Neutrophil (primary cell): ENCODE measurements around the gene SPATA16.

Source experiments
- H3K27ac ChIP-seq: fragments of 200-600 bp; sonication (generic); 2 replicates; pipeline ENCODE4 v1.5.1; 2016; ENCODE audit warnings: mild to moderate bottlenecking, moderate library complexity
- H3K27me3 ChIP-seq: fragments of 200-600 bp; sonication (generic); 2 replicates; pipeline ENCODE4 v1.6.0; 2016; ENCODE audit warnings: mild to moderate bottlenecking
- H3K36me3 ChIP-seq: fragments of 200-600 bp; sonication (generic); 2 replicates; pipeline ENCODE4 v1.5.1; 2017
- H3K4me1 ChIP-seq, 2 experiments: fragments of 200-600 bp in 1 of 2; sonication (generic) in 1 of 2; 1 replicate in 1 of 2; 2 replicates in 1 of 2; pipeline versions ENCODE4 v1.5.1 to v1.6.1; 2013 to 2016; ENCODE audit warnings: low read depth in 1 of 2, low read length in 1 of 2, mild to moderate bottlenecking in 1 of 2, moderate library complexity in 1 of 2; ENCODE audit not compliant: control insufficient read depth in 1 of 2, insufficient read depth in 1 of 2
- H3K4me3 ChIP-seq, 2 experiments: fragments of 200-600 bp in 1 of 2; sonication (generic) in 1 of 2; 1 replicate in 1 of 2; 2 replicates in 1 of 2; pipeline ENCODE4 v1.5.1; 2013 to 2016; ENCODE audit warnings: low read depth in 1 of 2, low read length in 1 of 2, mild to moderate bottlenecking in 1 of 2, moderate library complexity in 1 of 2
- H3K9me3 ChIP-seq: fragments of 200-600 bp; sonication (generic); 2 replicates; pipeline ENCODE4 v1.5.1; 2016
- CTCF ChIP-seq: fragments of 200-600 bp; sonication (generic); IDR thresholded peaks from 2 replicates; pipeline ENCODE4 v1.5.1; 2016; ENCODE audit warnings: antibody characterized with exemption

The SPATA16 gene

DNA sequence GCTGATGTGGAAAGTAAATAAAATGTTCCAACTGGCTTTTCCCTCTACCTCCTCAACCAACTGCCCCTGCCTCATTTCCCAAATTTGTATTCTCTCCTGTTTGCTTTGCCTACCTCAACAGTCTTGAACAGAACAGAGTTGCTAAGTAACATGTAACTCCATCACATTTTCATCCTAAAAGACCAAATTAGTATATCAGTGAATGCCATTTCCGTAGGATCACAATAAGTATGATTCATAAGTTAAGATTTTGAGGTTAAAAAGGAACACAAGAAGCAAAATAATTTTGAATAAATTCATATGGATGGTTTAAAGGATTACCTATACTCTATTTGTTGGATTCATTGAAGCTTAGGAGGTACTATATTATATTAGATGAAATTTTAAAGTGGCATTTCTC lies 235.6 kb downstream of the SPATA16 start:
- Histone ChIP-seq H3K9me3 (no peaks in the 10 kb centered on the region), H3K4me1 (no peaks in the 10 kb centered on the region), H3K36me3 (no peaks in the 10 kb centered on the region), H3K4me3 (no peak overlapping the region), H3K27ac (no peak overlapping the region), H3K27me3 (no peaks in the 10 kb centered on the region)
- no peak for TF ChIP-seq CTCF

- Histone ChIP-seq H3K4me1 (no peaks in the 10 kb centered on the region), H3K27ac (no peak overlapping the region), H3K27me3 (no peaks in the 10 kb centered on the region), H3K4me3 (no peak overlapping the region), H3K36me3 (no peaks in the 10 kb centered on the region), H3K9me3 (no peaks in the 10 kb centered on the region)
- TF ChIP-seq CTCF, result no peak
These were observed 236.2 kb downstream of the SPATA16 start for GRCh38 chr3:172904711-172905373.

GRCh38 chr3:172903642-172904320 lies 237.3 kb downstream of the SPATA16 start:
- TF ChIP-seq CTCF, result no peak
- no peak overlapping the region for H3K4me3 ChIP-seq
- no peaks in the 10 kb centered on the region for H3K36me3 ChIP-seq
- H3K27ac ChIP-seq, result no peak overlapping the region
- no peaks in the 10 kb centered on the region for H3K27me3 ChIP-seq
- no peaks in the 10 kb centered on the region for H3K4me1 ChIP-seq
- no peaks in the 10 kb centered on the region for H3K9me3 ChIP-seq

- Histone ChIP-seq H3K36me3 (no peaks in the 10 kb centered on the region), H3K4me1 (no peaks in the 10 kb centered on the region), H3K27ac (no peak overlapping the region), H3K9me3 (no peaks in the 10 kb centered on the region), H3K4me3 (no peak overlapping the region), H3K27me3 (no peaks in the 10 kb centered on the region)
- no peak for TF ChIP-seq CTCF
These were observed 248.9 kb downstream of the SPATA16 start for GRCh38 chr3:172892158-172892557.

DNA sequence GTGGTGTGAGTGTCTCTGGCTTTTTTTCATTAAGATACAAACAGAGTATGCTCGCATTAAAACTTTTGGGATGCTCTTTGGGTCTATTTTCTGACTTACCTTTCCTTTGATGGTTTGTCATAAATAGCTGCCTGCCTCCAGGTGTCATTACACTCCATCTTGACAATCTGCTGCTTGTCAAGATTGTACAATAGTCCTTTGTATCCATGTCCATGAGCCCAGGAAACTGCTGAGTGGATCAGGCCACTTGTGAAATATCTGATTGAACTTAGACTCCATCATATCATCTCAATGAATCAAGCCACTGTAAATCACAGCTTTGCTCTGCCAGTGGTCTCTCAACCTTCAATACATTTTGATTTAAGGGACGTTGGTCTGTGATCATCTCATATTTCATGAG lies 255.3 kb downstream of the SPATA16 start:
- no peak for TF ChIP-seq CTCF
- Histone ChIP-seq H3K27ac (no peak overlapping the region), H3K36me3 (no peaks in the 10 kb centered on the region), H3K27me3 (no peaks in the 10 kb centered on the region), H3K9me3 (no peaks in the 10 kb centered on the region), H3K4me3 (no peak overlapping the region), H3K4me1 (no peaks in the 10 kb centered on the region)
